Tibial artery (tissue), 4 donors: Measurements from ENCODE around the gene GMCL2.

ENCODE experiments used
- DNase-seq, 2 donors: peaks; one replicate each; pipeline ENCODE4 v3.0.0-alpha.2; 2019
- H3K27ac ChIP-seq, 2 donors: fragments of 200-600 bp; sonication (generic) in 1 of 2; 1 replicate in 1 of 2; 2 replicates in 1 of 2; pipeline ENCODE4 v1.5.1; 2018 to 2019; ENCODE audit warnings: mild to moderate bottlenecking in 1 of 2
- H3K27me3 ChIP-seq, 2 donors: fragments of 200-600 bp; sonication (generic) in 1 of 2; one replicate each; pipeline versions ENCODE4 v1.5.1 to v1.6.0; 2016 to 2019
- H3K36me3 ChIP-seq, 3 donors: fragments of 200-600 bp; sonication (generic) in 2 of 3; one replicate each; pipeline ENCODE4 v1.5.1; 2016 to 2019; ENCODE audit warnings: mild to moderate bottlenecking in 2 of 3
- H3K4me1 ChIP-seq, 4 donors: fragments of 200-600 bp; sonication (generic) in 2 of 4; 1 replicate in 3 of 4; 2 replicates in 1 of 4; pipeline ENCODE4 v1.5.1; 2016 to 2019
- H3K4me3 ChIP-seq, 2 donors: fragments of 200-600 bp; sonication (generic) in 1 of 2; 1 replicate in 1 of 2; 2 replicates in 1 of 2; pipeline ENCODE4 v1.5.1; 2018 to 2019; ENCODE audit warnings: mild to moderate bottlenecking in 2 of 2
- H3K9me3 ChIP-seq, 3 donors: fragments of 200-600 bp; sonication (generic) in 1 of 3; one replicate each; pipeline ENCODE4 v1.5.1; 2016 to 2019
- CTCF ChIP-seq, 2 experiments: fragments of 200-600 bp in 1 of 2; fragments of 450-650 bp in 1 of 2; IDR thresholded peaks; one replicate each; pipeline ENCODE4 v1.5.1; 2017 to 2019; ENCODE audit warnings: antibody characterized with exemption in 2 of 2, mild to moderate bottlenecking in 1 of 2, moderate library complexity in 1 of 2
- intact Hi-C: fragments of 100-400 bp; cut with DNase I; formaldehyde crosslinking; loops from one replicate; pipeline ENCODE4 v1.15.0; 2023; ENCODE audit warnings: low total_unique reads

GMCL2 gene

GRCh38 chr5:178211095-178212048, 24.2 kb upstream of the GMCL2 start:
- H3K27ac ChIP-seq, result no peak overlapping the region
- peaks cover 0 to 15% (median 8%) of the 10 kb centered on the region in 4 donors for H3K4me1 ChIP-seq
- peaks cover 70 to 100% (median 96%) of the 10 kb centered on the region in 3 donors for H3K36me3 ChIP-seq

GRCh38 chr5:178210686-178211085, 23.5 kb upstream of the GMCL2 start:
- Histone ChIP-seq H3K4me1 (peaks cover 0 to 22% (median 15%) of the 10 kb centered on the region in 4 donors), H3K36me3 (peaks cover 64 to 96% (median 94%) of the 10 kb centered on the region in 3 donors), H3K9me3 (no peaks in the 10 kb centered on the region), H3K27me3 (no peaks in the 10 kb centered on the region), H3K4me3 (no peak overlapping the region), H3K27ac (no peak overlapping the region)
- TF ChIP-seq CTCF (IDR thresholded peaks at IDR 0.05), result no peak
- no peak for DNase-seq
- intact Hi-C loops, result no loop called here

More at GRCh38 chr5:178211095-178212048, 24.2 kb upstream of the GMCL2 start:
- H3K27me3 ChIP-seq, result no peaks in the 10 kb centered on the region
- no peak for DNase-seq
- TF ChIP-seq CTCF (IDR thresholded peaks at IDR 0.05), result no peak
- H3K4me3 ChIP-seq, result no peak overlapping the region
- intact Hi-C loops, result no loop called here
- no peaks in the 10 kb centered on the region for H3K9me3 ChIP-seq

GRCh38 chr5:178210073-178210535, 22.9 kb upstream of the GMCL2 start:
- no peak for TF ChIP-seq CTCF (IDR thresholded peaks at IDR 0.05)
- no peak for DNase-seq
- Histone ChIP-seq H3K27me3 (no peaks in the 10 kb centered on the region), H3K4me3 (no peak overlapping the region), H3K9me3 (no peaks in the 10 kb centered on the region), H3K36me3 (peaks cover 59 to 90% (median 88%) of the 10 kb centered on the region in 3 donors), H3K4me1 (peaks cover 0 to 25% (median 17%) of the 10 kb centered on the region in 4 donors), H3K27ac (no peak overlapping the region)
- intact Hi-C loops, result no loop called here

GRCh38 chr5:178209334-178210072, 22.3 kb upstream of the GMCL2 start:
- intact Hi-C loops, result no loop called here
- peaks cover 0 to 22% (median 17%) of the 10 kb centered on the region in 4 donors for H3K4me1 ChIP-seq

More at GRCh38 chr5:178209334-178210072, 22.3 kb upstream of the GMCL2 start:
- peaks cover 54 to 88% (median 82%) of the 10 kb centered on the region in 3 donors for H3K36me3 ChIP-seq
- DNase-seq, result peak in 1 of 2 donors; percentile 16
- H3K27ac ChIP-seq, result no peak overlapping the region
- TF ChIP-seq CTCF (IDR thresholded peaks at IDR 0.05), result no peak
- H3K27me3 ChIP-seq, result no peaks in the 10 kb centered on the region
- H3K4me3 ChIP-seq, result no peak overlapping the region
- H3K9me3 ChIP-seq, result no peaks in the 10 kb centered on the region
